ENCODE data around the gene FAM107A.

Gene FAM107A

GRCh38 chr3:58591517-58592510 is 14.6 kb upstream of the FAM107A start:
- DNase-seq (ENCODE audit: low read depth): no peak

GRCh38 chr3:58588030-58588614 is 10.9 kb upstream of the FAM107A start:
- no peak for DNase-seq (ENCODE audit: low read depth)

- DNase-seq (ENCODE audit: low read depth): no peak
Observed at GRCh38 chr3:58586776-58587192, 9.6 kb upstream of the FAM107A start.

DNA sequence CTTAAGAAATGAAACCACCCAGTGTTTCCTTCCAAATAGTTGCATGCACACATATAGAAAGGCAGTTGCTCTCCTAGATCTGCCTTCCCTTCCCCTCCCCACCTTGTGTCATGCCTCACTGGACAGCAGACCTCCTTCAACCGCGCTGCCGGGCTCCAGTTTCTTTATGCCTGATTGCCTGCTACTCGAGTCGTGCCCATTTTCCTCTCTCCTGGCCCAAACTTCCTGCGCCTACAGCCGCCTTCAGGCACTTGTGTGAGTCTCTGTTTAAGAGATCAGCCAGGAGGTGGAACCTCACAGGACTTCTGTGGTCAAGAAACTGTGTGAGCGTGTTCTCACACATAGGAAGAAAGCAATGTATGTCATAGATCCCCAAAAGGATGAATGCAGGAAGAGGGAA is 8.8 kb upstream of the FAM107A start:
- DNase-seq (ENCODE audit: low read depth): no peak

- DNase-seq (ENCODE audit: low read depth): peak; percentile 35
Observed at GRCh38 chr3:58585005-58585786, 8.0 kb upstream of the FAM107A start.

DNA sequence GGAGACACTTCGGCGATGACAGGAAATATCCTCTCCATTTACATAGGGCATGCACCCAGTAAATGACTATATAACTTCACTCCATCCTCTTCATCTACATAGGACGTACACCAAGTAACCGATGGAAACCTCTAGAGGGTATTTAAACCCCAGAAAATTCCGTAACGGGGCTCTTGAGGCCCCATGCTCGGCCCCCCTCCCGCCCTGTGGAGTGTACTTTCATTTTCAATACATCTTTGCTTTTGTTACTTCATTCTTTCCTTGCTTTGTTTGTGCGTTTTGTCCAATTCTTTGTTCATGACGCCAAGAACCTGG is 7.5 kb upstream of the FAM107A start:
- DNase-seq (ENCODE audit: low read depth): no peak

GRCh38 chr3:58581328-58582091 is 4.3 kb upstream of the FAM107A start:
- no peak for DNase-seq (ENCODE audit: low read depth)

DNA sequence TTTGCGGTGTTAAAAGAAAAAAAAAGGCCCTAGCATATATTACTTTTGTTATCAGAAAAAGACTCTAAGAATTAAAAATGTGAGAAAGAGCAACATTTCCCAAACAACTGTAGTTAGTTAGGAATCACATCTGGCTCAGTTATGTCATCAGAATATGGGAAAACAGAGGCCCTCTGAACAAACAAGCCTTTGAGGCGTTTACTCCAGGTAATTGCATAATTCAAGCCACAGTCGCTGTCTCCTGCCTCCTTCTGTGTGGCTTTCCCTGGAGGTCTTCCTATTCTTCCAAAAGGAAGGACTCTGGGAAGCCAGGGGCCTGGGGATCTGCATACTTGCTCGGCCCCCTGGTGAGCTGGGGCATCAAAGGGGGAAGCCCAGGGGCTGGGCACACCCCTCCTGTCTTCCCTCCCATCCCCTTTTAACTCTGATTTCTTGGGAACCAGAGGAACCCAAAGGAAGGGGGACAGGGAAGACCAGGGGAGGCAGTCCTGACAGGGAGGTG is 3.7 kb upstream of the FAM107A start:
- no peak for DNase-seq (ENCODE audit: low read depth)

DNA sequence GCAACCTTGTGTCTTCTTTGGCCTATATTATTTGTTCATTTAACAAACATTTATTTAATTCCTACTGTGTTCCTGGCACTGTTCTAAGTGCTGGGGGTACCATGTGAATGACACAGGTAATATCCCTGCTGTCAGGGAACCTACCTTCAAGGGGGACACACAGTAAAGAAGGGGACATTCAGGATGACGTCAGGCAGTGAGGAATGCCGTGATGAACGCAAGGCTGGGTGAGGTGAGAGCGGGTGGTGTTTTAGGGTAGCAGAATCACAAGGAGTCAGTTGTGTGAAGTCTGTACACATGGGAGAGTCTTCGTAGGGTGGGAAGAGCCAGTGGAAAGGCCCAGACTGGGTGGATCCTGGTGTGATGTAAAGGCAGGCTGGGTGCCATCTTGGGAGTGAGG is 1.7 kb upstream of the FAM107A start:
- DNase-seq (ENCODE audit: low read depth): no peak

DNA sequence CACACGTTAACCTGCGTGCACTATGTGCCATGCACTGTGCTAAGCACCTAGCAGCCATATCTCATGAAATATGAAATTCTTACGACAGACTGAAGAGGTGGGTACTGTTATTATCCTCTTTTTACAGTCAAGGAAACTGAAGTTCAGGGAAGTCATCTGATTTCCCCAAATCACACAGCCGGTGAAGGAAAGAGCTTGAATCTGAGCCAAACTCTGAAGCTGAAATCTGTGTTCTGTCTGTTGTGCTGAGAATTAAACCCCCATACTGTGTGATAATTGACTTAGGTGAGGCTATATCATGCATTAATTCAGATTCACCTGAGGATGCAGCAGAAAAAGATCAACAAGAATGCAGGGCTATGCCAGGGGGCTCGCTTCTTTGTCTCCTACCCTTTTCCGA is 475 bp downstream of the FAM107A start:
- no peak for DNase-seq (ENCODE audit: low read depth)

DNA sequence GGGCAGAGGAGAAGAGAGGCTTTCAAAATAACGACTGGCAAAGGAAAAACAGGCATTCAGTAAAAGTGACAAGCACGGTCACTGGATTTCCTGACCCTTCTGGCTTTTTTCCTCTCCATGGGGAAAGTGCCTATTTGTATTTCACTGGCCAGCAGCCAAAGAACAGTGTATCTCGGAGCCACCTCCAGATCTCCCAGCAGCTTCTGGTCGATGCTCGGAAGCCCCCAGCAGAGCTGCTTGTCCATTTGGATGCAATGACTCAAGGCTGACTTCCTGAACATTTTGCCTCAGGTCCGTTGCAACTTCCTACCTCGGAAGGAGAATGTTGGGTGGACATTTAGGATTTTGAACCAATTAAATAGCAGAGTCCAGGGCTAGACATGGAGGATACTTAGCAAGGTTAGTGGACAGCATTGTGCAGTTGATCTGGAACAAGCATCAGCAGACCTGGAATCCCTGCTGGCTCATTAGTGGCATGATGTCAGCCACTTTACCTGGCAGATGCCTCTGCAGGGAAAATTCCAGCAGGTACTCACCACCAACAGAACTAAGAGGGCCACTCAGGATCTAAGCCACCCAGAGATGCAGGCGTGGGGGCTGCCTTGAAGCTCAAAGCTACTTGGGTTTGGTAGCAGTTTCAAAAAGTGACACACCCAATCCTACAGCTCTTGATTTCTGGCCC is 1.1 kb downstream of the FAM107A start:
- DNase-seq (ENCODE audit: low read depth): no peak

DNA sequence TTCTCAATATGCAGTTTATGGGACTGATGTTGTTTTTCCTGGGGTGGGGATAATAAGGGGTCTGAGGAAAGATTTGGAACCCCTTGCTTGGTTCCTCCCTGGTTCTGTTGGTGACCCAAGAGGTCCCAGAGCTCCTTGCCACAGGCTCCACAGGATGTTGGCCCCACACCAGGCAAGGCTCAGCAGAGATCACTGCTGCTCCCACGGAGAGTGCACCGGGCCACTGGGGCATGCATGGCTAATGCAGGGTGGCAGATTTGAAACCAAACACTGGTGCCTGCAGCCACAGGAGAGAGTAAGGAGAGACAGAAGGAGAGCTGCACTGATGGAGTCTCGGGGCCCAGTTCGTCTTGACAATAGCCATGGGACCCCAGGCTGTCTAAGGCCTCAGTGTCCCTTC is 2.5 kb downstream of the FAM107A start:
- no peak for DNase-seq (ENCODE audit: low read depth)

DNA sequence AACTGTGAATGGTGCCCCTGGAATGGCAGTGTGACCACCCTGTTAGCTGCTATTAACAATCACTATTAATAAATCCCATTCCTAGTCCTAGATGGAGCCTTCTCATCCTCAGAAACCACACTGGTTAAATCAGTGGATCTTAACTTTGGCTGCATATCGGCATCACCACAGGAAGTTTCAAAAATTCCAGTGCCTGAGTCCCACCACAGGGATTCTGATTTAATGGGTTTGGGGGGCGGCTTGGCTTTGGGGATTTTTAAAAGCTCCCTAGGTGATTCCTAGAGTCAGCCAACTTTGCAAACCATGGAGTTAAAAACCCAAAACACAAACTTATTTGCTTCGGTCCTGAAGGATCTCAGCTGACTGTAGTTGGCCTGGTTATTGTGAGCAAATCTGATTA is 3.1 kb downstream of the FAM107A start:
- DNase-seq (ENCODE audit: low read depth): no peak

- no peak for DNase-seq (ENCODE audit: low read depth)
Observed at GRCh38 chr3:58573640-58574039, 3.6 kb downstream of the FAM107A start.

DNA sequence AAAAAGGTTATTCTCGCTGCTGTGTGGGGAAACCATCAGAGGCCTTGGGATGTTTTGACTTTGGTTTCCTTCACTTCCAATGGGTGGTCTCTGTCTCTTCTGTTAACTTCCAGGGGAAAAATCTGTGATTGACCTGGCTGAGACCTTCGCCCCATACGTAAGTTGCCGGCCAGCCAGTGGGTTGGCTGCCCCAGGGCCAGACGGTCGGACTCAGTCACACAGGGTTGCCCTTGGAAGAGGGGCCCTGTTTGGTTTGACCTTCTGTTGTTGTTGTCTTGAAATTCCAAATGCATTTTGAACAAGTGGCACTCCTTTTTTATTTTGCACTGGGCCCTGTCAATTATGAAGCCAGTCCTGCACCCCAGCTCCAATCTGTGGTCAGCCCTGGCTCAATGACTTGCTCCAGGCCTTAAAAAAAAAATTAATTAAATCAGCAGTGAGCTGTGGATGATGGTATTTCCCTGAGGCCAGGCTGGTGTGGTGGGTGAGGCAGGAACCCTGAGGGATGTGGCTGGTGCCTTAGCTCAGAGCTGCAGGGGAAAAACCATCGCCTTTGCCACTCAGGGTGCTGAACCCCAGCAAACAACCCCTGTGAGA is 4.5 kb downstream of the FAM107A start:
- DNase-seq (ENCODE audit: low read depth): no peak

DNA sequence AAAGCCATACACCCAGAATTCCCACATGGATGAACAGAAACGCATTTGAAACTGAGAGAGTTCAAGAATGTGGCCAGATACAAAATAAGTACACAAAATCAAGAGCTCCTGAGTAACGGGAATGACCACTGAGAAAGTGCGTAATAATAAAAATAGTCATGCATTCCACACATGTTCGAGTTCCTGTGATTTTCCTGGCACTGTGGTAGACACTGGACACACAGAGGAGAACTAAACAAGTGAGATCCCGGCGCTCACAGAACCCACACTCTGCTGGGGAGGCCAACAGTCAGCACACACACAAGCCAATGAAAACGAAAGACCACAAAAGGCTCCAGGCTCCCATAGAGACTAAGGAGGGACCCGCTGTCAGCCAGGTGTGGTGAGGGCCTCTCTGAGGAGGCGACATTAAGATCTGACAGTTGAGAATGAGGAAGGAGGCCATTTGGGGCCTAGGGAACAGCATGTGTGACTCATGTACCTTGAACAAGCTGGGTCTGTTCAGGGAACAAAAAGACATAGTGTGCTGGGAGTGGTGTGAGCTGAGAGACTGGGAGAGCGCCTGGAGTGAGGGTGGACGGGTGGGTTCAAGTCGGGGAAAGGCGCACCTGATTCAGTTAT is 5.1 kb downstream of the FAM107A start:
- no peak for DNase-seq (ENCODE audit: low read depth)

GRCh38 chr3:58570851-58571250 is 6.3 kb downstream of the FAM107A start:
- no peak for DNase-seq (ENCODE audit: low read depth)

DNA sequence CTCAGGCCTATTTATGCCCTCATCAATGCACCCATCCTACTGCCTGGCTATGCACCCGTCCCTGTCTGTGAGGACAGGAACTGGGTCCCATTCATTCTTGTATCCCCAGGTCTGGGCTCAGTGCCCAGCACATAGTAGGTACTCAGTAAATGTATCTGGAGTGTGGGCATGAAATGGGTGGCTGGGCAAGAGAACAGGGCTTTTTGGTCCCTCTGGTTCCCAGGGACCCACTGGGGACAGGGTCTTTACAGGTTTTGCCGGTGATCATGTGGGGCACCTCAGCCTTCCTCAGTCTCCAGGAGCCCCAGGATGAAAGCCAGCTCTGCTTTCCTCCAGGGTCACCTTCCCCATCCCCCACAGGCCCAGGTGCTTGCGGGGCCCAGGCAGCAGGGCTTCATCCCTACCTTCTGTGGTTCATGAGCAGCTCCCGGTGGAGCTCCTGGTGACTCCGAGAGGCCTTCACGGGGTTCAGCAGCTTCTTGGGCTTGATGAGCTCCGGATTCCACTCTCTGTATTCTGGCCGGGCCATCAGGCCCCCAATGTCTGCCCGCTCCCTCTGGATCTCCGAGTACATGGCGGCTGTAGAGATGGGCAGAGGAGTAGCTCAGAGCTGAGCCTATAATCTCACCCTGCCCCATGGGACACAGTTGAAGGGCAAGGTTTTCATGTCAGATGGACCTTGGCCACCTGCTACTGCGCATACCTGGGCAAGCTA is 7.7 kb downstream of the FAM107A start:
- no peak for DNase-seq (ENCODE audit: low read depth)

DNA sequence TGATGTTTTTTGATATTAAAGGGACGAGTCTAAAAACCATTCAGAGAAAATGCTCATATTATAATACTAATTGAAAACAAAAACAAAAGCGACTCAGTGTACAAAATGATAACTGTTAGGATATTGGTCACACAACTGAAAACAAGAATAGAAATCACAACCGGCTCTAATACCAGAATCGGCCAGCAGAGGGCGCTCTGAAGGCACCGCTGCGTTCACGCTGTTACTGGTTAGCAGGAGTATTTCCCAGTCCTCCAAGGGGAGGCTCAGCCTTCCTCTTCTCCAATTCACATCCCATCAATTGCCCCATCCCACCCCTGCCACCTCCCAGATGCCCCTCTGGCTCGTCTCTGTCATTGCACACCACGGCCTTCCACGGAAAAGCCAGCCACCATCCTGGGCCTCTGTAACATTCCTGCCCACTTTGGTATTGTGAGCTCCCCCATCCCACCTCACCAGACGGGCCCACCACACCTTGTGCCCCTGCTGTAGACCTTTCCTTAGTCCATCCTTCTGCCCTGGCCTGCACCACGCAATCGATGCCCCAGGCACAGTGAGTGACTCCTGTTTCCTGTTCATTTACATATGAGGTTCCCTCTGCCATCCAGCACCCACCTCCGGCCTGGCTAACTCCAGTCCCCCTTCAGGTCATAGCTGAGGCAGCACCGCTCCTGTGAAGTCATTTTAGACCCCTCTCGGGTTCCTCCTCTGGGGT is 8.5 kb downstream of the FAM107A start:
- peak; percentile 38 for DNase-seq (ENCODE audit: low read depth)
